Uterus (tissue), 4 donors: ENCODE measurements around the gene CELSR3. TPM values are rescaled to one million over a fixed set of nuclear protein-coding genes. Genes with fewer than 3 reads are reported as not detected.
A peak's percentile ranks its signal among the peaks of the same experiment; 100 is the strongest.

Experiments used
- DNase-seq, 2 donors: peaks; one replicate each; pipeline ENCODE4 v3.0.0-alpha.2; 2019 to 2020
- H3K27ac ChIP-seq, 2 donors: fragments of 200-600 bp; sonication (generic); 1 replicate in 1 of 2; 2 replicates in 1 of 2; pipeline ENCODE4 v1.5.1; 2016 to 2018
- H3K27me3 ChIP-seq, 2 donors: fragments of 200-600 bp; sonication (generic); one replicate each; pipeline ENCODE4 v1.5.1; 2018 to 2019; ENCODE audit warnings: control low read depth in 1 of 2
- H3K36me3 ChIP-seq, 2 donors: fragments of 200-600 bp; sonication (generic); one replicate each; pipeline ENCODE4 v1.5.1; 2019; ENCODE audit warnings: control low read depth in 1 of 2
- H3K4me1 ChIP-seq, 2 donors: fragments of 200-600 bp; sonication (generic); one replicate each; pipeline ENCODE4 v1.5.1; 2018 to 2019; ENCODE audit warnings: control low read depth in 1 of 2
- H3K4me3 ChIP-seq, 2 donors: fragments of 200-600 bp; sonication (generic); 1 replicate in 1 of 2; 2 replicates in 1 of 2; pipeline ENCODE4 v1.5.1; 2018 to 2019; ENCODE audit warnings: mild to moderate bottlenecking in 1 of 2
- H3K9me3 ChIP-seq, 2 donors: fragments of 200-600 bp; sonication (generic); one replicate each; pipeline ENCODE4 v1.5.1; 2019; ENCODE audit warnings: control low read depth in 1 of 2
- POLR2A ChIP-seq, 2 donors: fragments of 450-650 bp; IDR thresholded peaks; one replicate each; pipeline ENCODE4 v1.6.1; 2016; ENCODE audit warnings: antibody characterized with exemption in 2 of 2, mild to moderate bottlenecking in 1 of 2, moderate library complexity in 1 of 2
- intact Hi-C: fragments of 100-400 bp; cut with DNase I; formaldehyde crosslinking; loops from one replicate; pipeline ENCODE4 v1.15.1; 2023; ENCODE audit warnings: low total_unique reads
- total RNA-seq, 4 donors: library from RNA; depleted of rRNA in 3 of 4; stranded (reverse); fragments of >200 nt in 3 of 4; gene quantifications; one replicate each; pipeline versions ENCODE4 v1.1.0 to v1.2.4, GENCODE V29; 2014 to 2023
- TF ChIP-seq, protein P1 (sequence below), 4 experiments: fragments of 200-600 bp in 2 of 4; fragments of 450-650 bp in 2 of 4; sonication (generic) in 2 of 4; IDR thresholded peaks; one replicate each; pipeline ENCODE4 v1.5.1; 2016 to 2019; ENCODE audit warnings: antibody characterized with exemption in 4 of 4, mild to moderate bottlenecking in 2 of 4, moderate library complexity in 1 of 4
- donor health status: DM: yes; HTN: yes; CAD: no.

The CELSR3 gene
- total RNA-seq, 4 donors from 2014 or later, result under 0.01 to 3.4 (median 1.3) TPM; not detected in 1

GRCh38 chr3:48600711-48601621, 61.7 kb downstream of the CELSR3 start:
- Histone ChIP-seq H3K4me3 (no peak overlapping the region), H3K27ac (peak overlapping the region in 1 of 2 donors; percentile 98), H3K9me3 (no peaks in the 10 kb centered on the region), H3K4me1 (peaks cover 6 to 22% of the 10 kb centered on the region in 2 donors), H3K27me3 (no peaks in the 10 kb centered on the region), H3K36me3 (no peaks in the 10 kb centered on the region)
- TF ChIP-seq, protein P1, sequence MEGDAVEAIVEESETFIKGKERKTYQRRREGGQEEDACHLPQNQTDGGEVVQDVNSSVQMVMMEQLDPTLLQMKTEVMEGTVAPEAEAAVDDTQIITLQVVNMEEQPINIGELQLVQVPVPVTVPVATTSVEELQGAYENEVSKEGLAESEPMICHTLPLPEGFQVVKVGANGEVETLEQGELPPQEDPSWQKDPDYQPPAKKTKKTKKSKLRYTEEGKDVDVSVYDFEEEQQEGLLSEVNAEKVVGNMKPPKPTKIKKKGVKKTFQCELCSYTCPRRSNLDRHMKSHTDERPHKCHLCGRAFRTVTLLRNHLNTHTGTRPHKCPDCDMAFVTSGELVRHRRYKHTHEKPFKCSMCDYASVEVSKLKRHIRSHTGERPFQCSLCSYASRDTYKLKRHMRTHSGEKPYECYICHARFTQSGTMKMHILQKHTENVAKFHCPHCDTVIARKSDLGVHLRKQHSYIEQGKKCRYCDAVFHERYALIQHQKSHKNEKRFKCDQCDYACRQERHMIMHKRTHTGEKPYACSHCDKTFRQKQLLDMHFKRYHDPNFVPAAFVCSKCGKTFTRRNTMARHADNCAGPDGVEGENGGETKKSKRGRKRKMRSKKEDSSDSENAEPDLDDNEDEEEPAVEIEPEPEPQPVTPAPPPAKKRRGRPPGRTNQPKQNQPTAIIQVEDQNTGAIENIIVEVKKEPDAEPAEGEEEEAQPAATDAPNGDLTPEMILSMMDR (IDR thresholded peaks at IDR 0.05), result no peak
- TF ChIP-seq POLR2A (IDR thresholded peaks at IDR 0.05), result no peak
- no peak for DNase-seq
- intact Hi-C loops, result no loop called here

DNA sequence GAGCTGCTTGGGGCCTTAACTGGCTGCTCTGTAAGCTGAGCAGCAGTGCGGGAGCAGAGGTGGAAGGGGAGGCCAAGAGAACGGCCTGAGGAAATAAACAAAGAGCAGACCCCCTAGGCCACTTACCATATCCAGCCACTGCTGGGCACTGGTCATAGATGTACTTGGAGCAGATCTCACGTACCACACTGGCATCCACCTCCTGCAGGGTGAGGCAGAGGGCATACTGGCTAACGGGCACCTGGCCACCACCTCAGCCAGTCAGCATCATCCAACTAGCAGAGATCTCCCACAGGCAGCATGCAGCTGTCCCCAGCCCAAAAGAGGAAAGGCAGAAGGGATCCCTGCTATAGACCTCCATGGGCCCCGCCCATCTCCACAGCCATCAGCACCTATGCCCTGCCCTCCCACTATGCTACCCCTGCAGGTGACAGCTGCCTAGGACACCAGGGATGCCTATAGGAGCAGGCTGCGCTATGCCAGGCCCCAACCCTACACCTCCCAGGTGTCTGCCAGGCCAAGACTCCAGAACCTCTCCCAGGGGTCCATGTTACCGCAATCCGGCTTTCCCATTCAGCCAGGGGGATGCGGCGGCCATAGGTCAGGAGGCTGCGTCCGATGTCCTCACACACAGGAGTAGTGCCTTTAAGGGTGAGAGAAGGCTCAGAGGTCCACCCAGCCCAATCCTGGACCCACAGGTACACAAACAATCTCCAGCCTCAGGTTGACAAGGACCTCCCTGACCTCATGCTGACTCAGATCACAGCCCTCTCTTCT, 63.0 kb downstream of the CELSR3 start:
- TF ChIP-seq POLR2A (IDR thresholded peaks at IDR 0.05), result no peak
- TF ChIP-seq, protein P1 (IDR thresholded peaks at IDR 0.05), result no peak
- Histone ChIP-seq H3K4me1 (peaks cover 6 to 34% of the 10 kb centered on the region in 2 donors), H3K27me3 (no peaks in the 10 kb centered on the region), H3K27ac (peak overlapping the region; percentile 81 to 98), H3K36me3 (no peaks in the 10 kb centered on the region), H3K9me3 (no peaks in the 10 kb centered on the region), H3K4me3 (no peak overlapping the region)
- DNase-seq, result no peak
- intact Hi-C loops, result no loop called here

DNA sequence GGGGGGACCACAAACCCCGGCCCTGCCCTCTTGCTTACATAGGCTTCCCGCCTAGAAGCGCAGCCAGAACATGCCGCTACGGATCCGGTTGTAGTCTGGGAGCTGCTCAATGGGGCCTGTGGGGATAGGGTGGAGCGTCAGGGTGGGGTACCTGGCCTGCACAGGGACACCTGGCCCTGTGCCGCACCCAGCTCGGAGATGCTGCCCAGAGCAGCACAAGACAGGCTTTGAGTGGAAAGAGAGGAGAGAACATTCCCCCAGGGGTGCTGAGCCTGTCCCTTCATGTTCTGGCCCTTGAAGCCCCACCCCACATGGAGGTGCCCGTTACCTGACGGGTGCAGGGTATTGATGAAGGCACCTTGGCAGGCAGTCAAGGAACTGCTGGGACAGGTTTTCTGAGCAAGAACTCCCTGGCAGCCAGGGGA, 63.6 kb downstream of the CELSR3 start:
- no peak overlapping the region for H3K4me3 ChIP-seq

GRCh38 chr3:48598323-48599076, 64.2 kb downstream of the CELSR3 start:
- no peaks in the 10 kb centered on the region for H3K9me3 ChIP-seq
- no peaks in the 10 kb centered on the region for H3K36me3 ChIP-seq
- DNase-seq, result peak; percentile 77 to 87
- no peaks in the 10 kb centered on the region for H3K27me3 ChIP-seq
- TF ChIP-seq, protein P1 (IDR thresholded peaks at IDR 0.05), result peak in 1 of 4 experiments; percentile 7
- TF ChIP-seq POLR2A (IDR thresholded peaks at IDR 0.05), result peak; percentile 23 to 32
- peaks cover 6 to 34% of the 10 kb centered on the region in 2 donors for H3K4me1 ChIP-seq
- intact Hi-C loops, result no loop called here
- peak overlapping the region; percentile 81 to 98 for H3K27ac ChIP-seq
- no peak overlapping the region for H3K4me3 ChIP-seq

More for the DNA sequence above, 63.6 kb downstream of the CELSR3 start:
- Histone ChIP-seq H3K36me3 (no peaks in the 10 kb centered on the region), H3K4me1 (peaks cover 6 to 34% of the 10 kb centered on the region in 2 donors), H3K27me3 (no peaks in the 10 kb centered on the region), H3K9me3 (no peaks in the 10 kb centered on the region), H3K27ac (peak overlapping the region; percentile 81 to 98)
- intact Hi-C loops, result no loop called here
- no peak for DNase-seq
- TF ChIP-seq, protein P1 (IDR thresholded peaks at IDR 0.05), result no peak
- no peak for TF ChIP-seq POLR2A (IDR thresholded peaks at IDR 0.05)
